Skeletal muscle satellite cell (primary cell): Measurements from ENCODE around the gene HMCN1.
A peak's percentile ranks its signal among the peaks of the same experiment; 100 is the strongest.

ENCODE experiments used
- H3K27me3 ChIP-seq: 2 replicates; pipeline ENCODE4 v1.7.0; 2013; ENCODE audit warnings: low read length; ENCODE audit not compliant: control insufficient read depth, insufficient read depth
- H3K36me3 ChIP-seq: 2 replicates; pipeline ENCODE4 v1.7.0; 2013; ENCODE audit warnings: mild to moderate bottlenecking, control low read depth, low read length; ENCODE audit not compliant: insufficient read depth
- H3K4me1 ChIP-seq: 2 replicates; pipeline ENCODE4 v1.7.0; 2013; ENCODE audit warnings: low read length; ENCODE audit not compliant: control insufficient read depth, insufficient read depth
- H3K4me2 ChIP-seq: 2 replicates; pipeline ENCODE4 v1.7.0; 2013; ENCODE audit warnings: mild to moderate bottlenecking, low read length
- H3K4me3 ChIP-seq: 2 replicates; pipeline ENCODE4 v1.7.0; 2013; ENCODE audit warnings: low read length
- H3K9ac ChIP-seq: 2 replicates; pipeline ENCODE4 v1.7.0; 2013; ENCODE audit warnings: mild to moderate bottlenecking, low read depth, low read length, moderate library complexity
- H3K9me3 ChIP-seq: replicated peaks from 2 replicates; pipeline ENCODE4 v1.7.0; 2013; ENCODE audit warnings: mild to moderate bottlenecking, control low read depth, low read length

The HMCN1 gene

DNA sequence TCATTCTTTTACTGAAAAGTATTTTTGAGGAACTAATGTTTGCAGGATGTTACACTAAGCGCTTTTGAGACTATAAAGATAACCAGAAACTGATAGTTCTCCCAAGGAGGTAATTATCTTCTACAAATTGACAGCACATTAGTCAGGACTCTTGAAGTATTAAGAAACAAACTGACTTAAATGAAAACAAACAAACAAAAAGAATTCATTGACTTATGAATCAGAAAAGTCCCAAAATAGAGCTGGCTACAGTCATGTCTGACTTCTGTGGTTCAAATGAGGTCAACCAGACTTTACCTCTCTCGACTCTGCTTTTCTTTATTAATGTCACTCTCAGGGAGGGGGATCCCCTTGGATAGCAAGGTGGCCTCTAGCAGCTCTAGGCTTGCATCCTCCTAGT, 344.1 kb downstream of the HMCN1 start:
- Histone ChIP-seq H3K4me1 (peaks cover 11% of the 10 kb centered on the region), H3K9me3 (no peaks in the 10 kb centered on the region), H3K4me3 (no peak overlapping the region), H3K27me3 (no peaks in the 10 kb centered on the region), H3K36me3 (no peaks in the 10 kb centered on the region), H3K4me2 (no peak overlapping the region), H3K9ac (no peak overlapping the region)

DNA sequence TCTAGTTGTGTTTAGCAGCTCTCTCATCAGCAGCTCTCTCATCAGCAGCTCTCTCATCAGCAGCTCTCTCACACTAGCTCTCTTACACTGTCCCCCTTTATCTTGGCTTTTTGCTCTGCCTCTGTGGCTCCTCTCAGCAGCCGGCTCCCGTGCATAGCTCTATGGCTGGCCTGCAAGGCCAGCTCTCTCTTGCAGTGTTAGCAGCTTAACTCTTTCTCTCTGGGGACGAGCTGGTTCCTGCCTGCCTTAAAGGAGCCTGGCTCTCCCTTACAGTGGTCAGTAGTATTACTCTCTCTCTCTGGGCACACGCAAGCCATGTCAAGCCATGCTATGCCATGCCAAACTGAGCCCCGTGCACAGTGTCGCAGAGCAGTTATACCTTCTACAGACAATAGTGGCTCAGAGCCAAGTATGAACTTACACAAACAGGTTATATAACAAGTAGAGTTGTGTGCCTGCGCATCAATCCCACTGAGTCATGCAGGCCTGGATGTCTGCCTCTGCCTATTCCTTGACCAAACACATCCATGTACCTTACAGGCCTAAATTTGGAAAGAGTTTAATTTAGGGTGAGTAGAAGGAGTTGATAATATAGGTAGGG, 345.0 kb downstream of the HMCN1 start:
- Histone ChIP-seq H3K9ac (no peak overlapping the region), H3K27me3 (no peaks in the 10 kb centered on the region)

DNA sequence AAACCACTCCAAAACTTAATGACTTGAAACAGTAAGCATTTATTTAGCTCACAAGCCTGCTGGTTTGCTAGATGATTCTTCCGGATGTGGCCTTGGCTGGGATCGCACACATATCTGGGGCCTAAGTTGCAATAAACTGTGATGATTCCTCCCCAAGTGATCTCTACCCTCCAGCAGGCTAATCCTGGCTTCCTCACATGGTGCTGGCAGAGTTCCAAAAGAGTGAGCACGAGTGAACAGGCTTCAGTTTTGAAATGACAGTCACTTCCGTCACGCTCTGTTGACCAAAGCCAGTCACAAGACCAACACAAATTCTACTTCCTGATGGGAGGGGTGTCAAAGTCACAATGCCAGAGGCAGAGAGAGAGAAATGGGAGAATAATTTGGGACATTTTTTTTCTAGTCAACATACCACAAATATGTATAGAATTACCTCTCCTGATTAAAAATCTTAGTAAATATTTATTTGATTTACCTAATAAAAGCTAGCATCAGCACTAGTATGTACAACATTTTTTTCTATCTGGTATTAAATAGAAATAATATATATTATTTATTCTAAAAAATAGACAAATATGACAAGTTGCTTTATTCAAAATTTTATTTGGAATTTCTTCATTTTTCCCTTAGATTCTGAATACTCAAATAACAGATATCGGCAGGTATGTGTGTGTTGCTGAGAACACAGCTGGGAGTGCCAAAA, 348.2 kb downstream of the HMCN1 start:
- Histone ChIP-seq H3K9me3 (no peaks in the 10 kb centered on the region), H3K4me1 (peaks cover 11% of the 10 kb centered on the region), H3K4me3 (no peak overlapping the region), H3K36me3 (no peaks in the 10 kb centered on the region), H3K4me2 (no peak overlapping the region), H3K27me3 (no peaks in the 10 kb centered on the region), H3K9ac (no peak overlapping the region)

More for the DNA sequence above, 345.0 kb downstream of the HMCN1 start:
- H3K36me3 ChIP-seq, result no peaks in the 10 kb centered on the region
- H3K4me3 ChIP-seq, result no peak overlapping the region
- H3K4me2 ChIP-seq, result no peak overlapping the region
- no peaks in the 10 kb centered on the region for H3K9me3 ChIP-seq
- H3K4me1 ChIP-seq, result peaks cover 11% of the 10 kb centered on the region

DNA sequence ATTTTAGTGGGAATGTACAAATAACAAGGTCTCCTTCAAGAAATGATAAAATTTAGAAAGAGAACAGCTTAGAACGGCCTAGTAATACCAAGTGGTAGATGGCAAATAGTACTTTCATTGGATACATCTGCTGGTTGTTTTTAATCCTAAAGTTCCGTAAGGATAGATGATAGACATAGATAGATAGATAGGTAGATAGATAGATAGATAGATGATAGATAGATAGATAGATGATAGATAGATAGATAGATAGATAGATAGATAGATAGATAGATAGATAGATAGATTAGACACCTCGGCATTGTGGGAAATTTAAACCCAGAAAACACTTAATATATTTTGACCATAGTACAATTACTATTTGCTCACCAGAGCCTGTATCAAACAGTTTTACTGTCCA, 352.4 kb downstream of the HMCN1 start:
- Histone ChIP-seq H3K36me3 (no peaks in the 10 kb centered on the region), H3K4me3 (no peak overlapping the region)

DNA sequence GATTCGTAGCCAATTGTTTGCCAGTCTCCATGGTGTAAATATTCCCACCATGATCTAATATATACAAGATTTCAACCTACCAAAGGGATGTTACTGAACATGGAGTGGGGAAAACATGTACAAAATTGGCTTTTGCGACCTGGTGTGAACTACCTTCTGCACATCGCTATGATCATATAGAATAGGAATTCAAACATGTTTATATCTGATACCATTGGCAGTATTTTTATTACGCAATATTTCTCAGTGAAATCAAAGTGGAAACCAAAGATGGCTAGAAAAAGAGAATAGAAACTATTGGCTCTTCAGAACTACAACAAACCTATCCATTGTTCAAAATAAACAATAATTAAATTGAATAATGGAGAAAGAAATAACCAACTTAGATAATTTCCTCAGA, 355.7 kb downstream of the HMCN1 start:
- no peaks in the 10 kb centered on the region for H3K9me3 ChIP-seq
- H3K36me3 ChIP-seq, result no peaks in the 10 kb centered on the region
- H3K9ac ChIP-seq, result no peak overlapping the region
- H3K27me3 ChIP-seq, result no peaks in the 10 kb centered on the region
- H3K4me3 ChIP-seq, result no peak overlapping the region
- H3K4me2 ChIP-seq, result no peak overlapping the region
- peaks cover 18% of the 10 kb centered on the region for H3K4me1 ChIP-seq

More for the DNA sequence above, 352.4 kb downstream of the HMCN1 start:
- no peaks in the 10 kb centered on the region for H3K9me3 ChIP-seq
- H3K4me2 ChIP-seq, result no peak overlapping the region
- H3K27me3 ChIP-seq, result no peaks in the 10 kb centered on the region
- no peak overlapping the region for H3K9ac ChIP-seq
- H3K4me1 ChIP-seq, result peaks cover 5% of the 10 kb centered on the region

DNA sequence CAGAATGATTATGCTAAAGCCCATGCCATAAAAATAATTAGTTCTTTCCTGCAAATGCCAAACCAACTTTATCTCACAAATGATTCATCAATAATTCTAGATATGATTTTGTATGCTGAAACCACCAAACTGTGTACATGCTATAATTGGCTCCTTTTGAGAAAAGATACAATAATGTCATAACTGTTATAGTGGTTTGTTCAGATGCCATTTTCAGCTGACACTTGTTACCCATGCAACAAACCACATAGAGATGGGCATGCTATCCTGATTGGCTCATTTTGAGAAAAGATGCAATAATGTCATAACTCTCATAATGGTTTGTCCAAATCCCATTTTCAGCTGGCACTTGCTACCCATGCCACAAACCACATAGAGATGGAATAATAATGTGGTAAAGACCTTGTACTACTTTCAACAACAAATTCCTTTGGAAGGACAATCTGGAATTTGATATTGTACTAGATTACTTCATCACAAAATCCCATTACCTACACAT, 357.1 kb downstream of the HMCN1 start:
- H3K36me3 ChIP-seq, result no peaks in the 10 kb centered on the region
- no peak overlapping the region for H3K9ac ChIP-seq

DNA sequence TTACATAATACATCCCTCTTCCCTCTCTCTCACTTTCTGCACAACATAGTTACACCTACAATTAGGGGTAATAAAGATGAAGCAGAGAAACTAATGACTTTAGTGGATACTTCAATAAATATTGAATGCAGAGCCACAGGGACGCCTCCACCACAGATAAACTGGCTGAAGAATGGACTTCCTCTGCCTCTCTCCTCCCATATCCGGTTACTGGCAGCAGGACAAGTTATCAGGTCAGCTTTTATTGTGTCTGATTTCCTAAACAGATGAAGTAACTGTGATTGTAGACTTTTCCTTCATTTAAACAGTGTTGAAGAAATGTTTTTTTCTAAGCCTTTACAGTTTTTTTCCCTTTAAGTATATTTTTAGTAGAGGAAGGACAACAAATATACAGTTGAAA, 359.2 kb downstream of the HMCN1 start:
- Histone ChIP-seq H3K36me3 (no peaks in the 10 kb centered on the region), H3K9ac (no peak overlapping the region), H3K4me1 (peaks cover 18% of the 10 kb centered on the region), H3K27me3 (no peaks in the 10 kb centered on the region), H3K4me3 (no peak overlapping the region), H3K4me2 (no peak overlapping the region), H3K9me3 (no peaks in the 10 kb centered on the region)

More for the DNA sequence above, 357.1 kb downstream of the HMCN1 start:
- H3K9me3 ChIP-seq, result no peaks in the 10 kb centered on the region
- H3K4me3 ChIP-seq, result no peak overlapping the region
- H3K4me1 ChIP-seq, result peaks cover 18% of the 10 kb centered on the region
- no peak overlapping the region for H3K4me2 ChIP-seq
- no peaks in the 10 kb centered on the region for H3K27me3 ChIP-seq

DNA sequence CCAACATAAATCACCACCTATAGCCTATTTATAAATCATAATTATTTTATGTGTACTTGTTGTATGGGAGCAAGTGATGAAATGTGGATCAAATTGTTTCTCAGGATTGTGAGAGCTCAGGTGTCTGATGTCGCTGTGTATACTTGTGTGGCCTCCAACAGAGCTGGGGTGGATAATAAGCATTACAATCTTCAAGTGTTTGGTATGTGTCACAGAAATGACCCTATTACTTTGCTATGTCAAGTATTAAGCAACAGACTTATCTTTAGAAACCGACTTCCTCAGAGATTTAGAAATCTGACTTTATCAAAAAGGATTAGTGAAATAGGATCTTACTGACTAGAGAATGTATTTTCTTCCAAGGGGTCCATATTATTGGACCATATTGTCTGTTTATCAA, 360.0 kb downstream of the HMCN1 start:
- H3K27me3 ChIP-seq, result no peaks in the 10 kb centered on the region
- peaks cover 18% of the 10 kb centered on the region for H3K4me1 ChIP-seq
- H3K9me3 ChIP-seq, result no peaks in the 10 kb centered on the region
- no peak overlapping the region for H3K4me2 ChIP-seq
- H3K9ac ChIP-seq, result no peak overlapping the region
- H3K4me3 ChIP-seq, result no peak overlapping the region
- H3K36me3 ChIP-seq, result no peaks in the 10 kb centered on the region

DNA sequence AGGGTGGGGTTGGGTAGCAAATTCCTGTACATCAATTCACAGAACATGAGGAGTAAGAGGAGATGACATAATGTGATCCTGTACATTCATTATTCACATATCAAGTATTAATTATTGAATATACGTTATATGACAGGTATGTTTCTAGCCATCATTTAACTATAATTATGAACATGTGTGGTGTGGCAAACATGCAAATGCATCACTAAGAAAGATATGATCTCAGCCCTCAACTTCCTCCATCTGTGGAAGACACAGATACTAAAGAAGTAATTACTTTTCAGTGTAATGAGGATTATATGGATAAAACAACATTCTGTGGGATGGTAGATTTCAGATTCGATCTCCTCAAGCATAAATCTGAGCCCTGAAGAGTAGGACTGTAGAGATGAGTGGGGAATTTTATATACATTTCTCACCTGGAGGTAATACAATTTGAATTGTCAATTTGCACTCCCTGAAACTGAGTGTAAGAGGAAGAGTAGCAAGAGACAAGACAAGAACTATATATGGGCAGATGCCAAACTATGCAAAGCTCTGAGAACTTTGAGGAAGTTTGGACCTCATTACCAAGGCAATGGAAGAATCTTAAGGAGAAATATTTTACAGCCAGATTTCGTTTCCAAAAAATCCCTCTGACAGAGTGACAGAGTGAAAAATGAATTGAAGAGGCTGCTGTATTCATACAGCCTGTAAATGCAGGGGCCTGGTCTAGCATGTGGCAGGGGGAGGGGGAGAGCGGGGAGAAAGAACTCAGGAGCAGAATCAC, 365.3 kb downstream of the HMCN1 start:
- H3K4me2 ChIP-seq, result no peak overlapping the region
- H3K4me1 ChIP-seq, result peaks cover 18% of the 10 kb centered on the region
- no peaks in the 10 kb centered on the region for H3K27me3 ChIP-seq
- H3K4me3 ChIP-seq, result no peak overlapping the region
- no peaks in the 10 kb centered on the region for H3K9me3 ChIP-seq
- H3K9ac ChIP-seq, result no peak overlapping the region
- no peaks in the 10 kb centered on the region for H3K36me3 ChIP-seq

DNA sequence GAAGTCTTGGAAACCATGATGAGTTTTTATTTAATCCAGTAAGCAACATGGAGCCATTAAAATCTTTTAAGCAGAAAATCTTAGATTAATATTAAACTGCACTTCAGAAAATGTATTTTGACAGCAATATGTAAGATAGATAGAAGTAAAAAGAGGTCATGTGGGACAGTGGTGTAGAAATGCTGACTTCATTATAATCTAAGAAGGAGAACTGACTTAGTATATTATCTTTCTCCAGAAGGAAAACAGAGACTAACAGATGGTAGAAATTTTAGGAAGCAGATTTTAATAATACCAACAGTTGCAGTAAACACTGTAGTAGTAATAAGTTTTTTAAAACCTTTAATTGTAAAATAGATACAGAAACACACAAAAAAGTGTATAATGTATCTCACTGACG, 367.9 kb downstream of the HMCN1 start:
- no peaks in the 10 kb centered on the region for H3K36me3 ChIP-seq
- H3K4me3 ChIP-seq, result no peak overlapping the region

DNA sequence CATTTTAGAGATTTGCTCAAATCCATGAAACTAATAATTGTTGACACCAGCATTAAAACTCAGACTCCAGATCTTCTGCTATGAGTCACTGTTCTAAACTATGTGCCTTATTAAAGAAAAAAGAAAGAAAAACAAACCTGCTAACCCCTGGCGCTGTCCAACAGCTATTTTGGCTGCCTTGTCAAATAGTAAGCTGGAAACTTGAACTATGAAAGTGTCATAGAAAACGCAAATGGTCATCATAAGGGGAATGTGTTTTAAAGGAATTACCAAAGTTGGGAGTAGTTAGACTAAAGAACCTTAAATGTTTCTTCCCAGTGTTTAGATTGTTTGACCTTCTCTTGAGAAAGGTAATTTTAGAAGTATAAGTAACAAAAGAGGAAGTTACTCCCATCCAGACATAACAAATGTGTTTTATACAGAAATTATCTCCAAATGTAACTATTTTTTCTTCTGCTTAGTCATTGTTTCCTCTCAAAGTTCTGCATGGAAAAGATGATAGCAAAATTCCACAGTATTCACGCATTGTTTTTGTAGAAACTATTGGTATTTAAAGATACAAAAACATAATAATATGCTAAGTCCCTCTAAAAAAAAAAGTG, 368.5 kb downstream of the HMCN1 start:
- H3K9ac ChIP-seq, result no peak overlapping the region
- H3K9me3 ChIP-seq, result no peaks in the 10 kb centered on the region
- no peaks in the 10 kb centered on the region for H3K36me3 ChIP-seq
- peaks cover 16% of the 10 kb centered on the region for H3K4me1 ChIP-seq
- H3K27me3 ChIP-seq, result no peaks in the 10 kb centered on the region
- no peak overlapping the region for H3K4me3 ChIP-seq
- H3K4me2 ChIP-seq, result peak overlapping the region; percentile 36

More for the DNA sequence above, 367.9 kb downstream of the HMCN1 start:
- Histone ChIP-seq H3K4me2 (peak overlapping the region; percentile 36), H3K9ac (no peak overlapping the region), H3K9me3 (no peaks in the 10 kb centered on the region), H3K4me1 (peaks cover 16% of the 10 kb centered on the region), H3K27me3 (no peaks in the 10 kb centered on the region)
